ENCODE data around the gene EPHA6. TPM values are rescaled to one million over a fixed set of nuclear protein-coding genes. Genes with fewer than 3 reads are reported as not detected.

The EPHA6 gene
- total and polyA plus RNA-seq, 10 of the 15 experiments (the other 5 are each of a cell fraction or from before 2014, with no cell fraction given) = not detected

DNA sequence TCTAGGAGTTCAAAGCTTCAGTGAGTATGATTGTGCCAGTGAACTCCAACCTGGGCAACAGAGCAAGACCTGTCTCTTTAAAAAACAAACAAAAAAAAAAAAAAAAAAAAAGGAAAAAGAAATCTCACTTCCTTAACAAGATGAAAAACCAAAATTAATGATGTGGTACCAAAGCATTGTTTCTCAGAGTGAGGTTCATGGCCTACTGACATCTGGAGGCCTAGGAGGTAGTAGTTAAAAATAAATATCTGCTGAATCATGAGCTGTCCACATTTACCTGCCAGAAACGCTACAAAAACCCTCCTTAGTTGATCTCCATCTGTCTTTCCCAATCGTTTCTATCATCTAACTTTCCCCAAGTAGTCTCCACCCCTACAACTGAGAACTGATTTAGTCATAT is 51.2 kb downstream of the EPHA6 start:
- Histone ChIP-seq H3K9me3 (replicated peaks; ENCODE audit: control insufficient read depth, insufficient read depth, low read length) (no peaks in the 10 kb centered on the region), H3K27ac (ENCODE audit: control insufficient read depth, insufficient read depth) (no peak overlapping the region), H3K4me1 (ENCODE audit: control insufficient read depth, insufficient read depth, low read length) (no peaks in the 10 kb centered on the region), H3K4me2 (ENCODE audit: control insufficient read depth, insufficient read depth) (no peak overlapping the region), H4K20me1 (ENCODE audit: control insufficient read depth, insufficient read depth) (no peaks in the 10 kb centered on the region), H3K27me3 (replicated peaks in 1 of 2; ENCODE audit: control insufficient read depth in 2 of 2, insufficient read depth in 2 of 2, low read length in 1 of 2) (no peaks in the 10 kb centered on the region), H3K9ac (ENCODE audit: control insufficient read depth, insufficient read depth, low read length) (no peak overlapping the region), H3K79me2 (ENCODE audit: control insufficient read depth, insufficient read depth, low read length) (no peaks in the 10 kb centered on the region), H2AFZ (ENCODE audit: control insufficient read depth, low read depth, low read length) (no peak overlapping the region; the same call in 1 of the 2 replicates), H3K36me3 (ENCODE audit: control insufficient read depth in 2 of 2, insufficient read depth in 2 of 2, low read length in 1 of 2) (no peaks in the 10 kb centered on the region), H3K4me3 (no peak overlapping the region)
- CTCF ChIA-PET = interaction anchor here (0.6 kb wide), 1 partner anchor 19 kb away, joined by 3 read pairs; no protein-coding TSS in a partner anchor
- WGBS (ENCODE audit: insufficient coverage, insufficient replicate concordance, low lambda C conversion rate, missing lambda C conversion rate) = 0% methylated on average over 2 of the region's 2 CpGs
- peak; percentile 63 for ATAC-seq
- BruUV-seq (replicated peaks) = no TSS peak
- SMC1A ChIA-PET (ENCODE audit: uncharacterized antibody, unreplicated experiment) = no interaction called here
- no peak for DNase-seq (ENCODE audit: low read depth, low spot score)
- no peak for FAIRE-seq
- in situ Hi-C loops (cut with MboI) (loop anchor here (10.0 kb wide), 1 partner anchor 849 kb away; no protein-coding TSS in a partner anchor), intact Hi-C loops (cut with micrococcal nuclease; ENCODE audit: unreplicated experiment) (loop anchor here (2.0 to 10.0 kb wide), 2 partner anchors 269 to 853 kb away; no protein-coding TSS in a partner anchor)
- RAD21 ChIA-PET (ENCODE audit: unreplicated experiment) = no interaction called here
- POLR2A ChIA-PET = interaction anchor here (0.7 kb wide), 1 partner anchor 1205 kb away, joined by 3 read pairs; no protein-coding TSS in a partner anchor
- TF ChIP-seq STAT1 (conservative IDR thresholded peaks at IDR 0.05) (no peak), NFXL1 (IDR thresholded peaks at IDR 0.05; ENCODE audit: borderline replicate concordance) (no peak), IKZF2 (IDR thresholded peaks at IDR 0.05) (no peak), MEF2A (IDR thresholded peaks at IDR 0.05; ENCODE audit: insufficient read depth, low read depth, low read length) (no peak), CHD2 (IDR thresholded peaks at IDR 0.05; ENCODE audit: borderline replicate concordance, low read depth, low read length) (no peak), POU2F2 (IDR thresholded peaks at IDR 0.05; ENCODE audit: borderline replicate concordance, low read depth, low read length) (no peak), NR2C2 (IDR thresholded peaks at IDR 0.05; ENCODE audit: borderline replicate concordance, control insufficient read depth, insufficient read length, low read depth) (no peak), IKZF1 (conservative IDR thresholded peaks at IDR 0.05) (no peak), CREB1 (IDR thresholded peaks at IDR 0.05; ENCODE audit: low read depth) (no peak), ZNF384 (IDR thresholded peaks at IDR 0.05; ENCODE audit: borderline replicate concordance, low read depth, low read length) (no peak), MYC (IDR thresholded peaks at IDR 0.05; ENCODE audit: insufficient read depth, insufficient read length, insufficient replicate concordance, low read length, severe bottlenecking) (no peak), CEBPB (IDR thresholded peaks at IDR 0.05; ENCODE audit: borderline replicate concordance in 1 of 2, low read depth in 2 of 2, low read length in 2 of 2) (no peak), TAF1 (IDR thresholded peaks at IDR 0.05; ENCODE audit: borderline replicate concordance, low read depth, low read length) (no peak), EED (IDR thresholded peaks at IDR 0.05; ENCODE audit: low read depth) (no peak), YY1 (IDR thresholded peaks at IDR 0.05; ENCODE audit: low read depth, low read length) (no peak)
- TF ChIP-seq, protein P1, sequence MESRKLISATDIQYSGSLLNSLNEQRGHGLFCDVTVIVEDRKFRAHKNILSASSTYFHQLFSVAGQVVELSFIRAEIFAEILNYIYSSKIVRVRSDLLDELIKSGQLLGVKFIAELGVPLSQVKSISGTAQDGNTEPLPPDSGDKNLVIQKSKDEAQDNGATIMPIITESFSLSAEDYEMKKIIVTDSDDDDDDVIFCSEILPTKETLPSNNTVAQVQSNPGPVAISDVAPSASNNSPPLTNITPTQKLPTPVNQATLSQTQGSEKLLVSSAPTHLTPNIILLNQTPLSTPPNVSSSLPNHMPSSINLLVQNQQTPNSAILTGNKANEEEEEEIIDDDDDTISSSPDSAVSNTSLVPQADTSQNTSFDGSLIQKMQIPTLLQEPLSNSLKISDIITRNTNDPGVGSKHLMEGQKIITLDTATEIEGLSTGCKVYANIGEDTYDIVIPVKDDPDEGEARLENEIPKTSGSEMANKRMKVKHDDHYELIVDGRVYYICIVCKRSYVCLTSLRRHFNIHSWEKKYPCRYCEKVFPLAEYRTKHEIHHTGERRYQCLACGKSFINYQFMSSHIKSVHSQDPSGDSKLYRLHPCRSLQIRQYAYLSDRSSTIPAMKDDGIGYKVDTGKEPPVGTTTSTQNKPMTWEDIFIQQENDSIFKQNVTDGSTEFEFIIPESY (IDR thresholded peaks at IDR 0.05) = no peak
- TF ChIP-seq, protein P2, sequence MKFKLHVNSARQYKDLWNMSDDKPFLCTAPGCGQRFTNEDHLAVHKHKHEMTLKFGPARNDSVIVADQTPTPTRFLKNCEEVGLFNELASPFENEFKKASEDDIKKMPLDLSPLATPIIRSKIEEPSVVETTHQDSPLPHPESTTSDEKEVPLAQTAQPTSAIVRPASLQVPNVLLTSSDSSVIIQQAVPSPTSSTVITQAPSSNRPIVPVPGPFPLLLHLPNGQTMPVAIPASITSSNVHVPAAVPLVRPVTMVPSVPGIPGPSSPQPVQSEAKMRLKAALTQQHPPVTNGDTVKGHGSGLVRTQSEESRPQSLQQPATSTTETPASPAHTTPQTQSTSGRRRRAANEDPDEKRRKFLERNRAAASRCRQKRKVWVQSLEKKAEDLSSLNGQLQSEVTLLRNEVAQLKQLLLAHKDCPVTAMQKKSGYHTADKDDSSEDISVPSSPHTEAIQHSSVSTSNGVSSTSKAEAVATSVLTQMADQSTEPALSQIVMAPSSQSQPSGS (IDR thresholded peaks at IDR 0.05; ENCODE audit: low read length) = no peak
- TF ChIP-seq, protein P3, sequence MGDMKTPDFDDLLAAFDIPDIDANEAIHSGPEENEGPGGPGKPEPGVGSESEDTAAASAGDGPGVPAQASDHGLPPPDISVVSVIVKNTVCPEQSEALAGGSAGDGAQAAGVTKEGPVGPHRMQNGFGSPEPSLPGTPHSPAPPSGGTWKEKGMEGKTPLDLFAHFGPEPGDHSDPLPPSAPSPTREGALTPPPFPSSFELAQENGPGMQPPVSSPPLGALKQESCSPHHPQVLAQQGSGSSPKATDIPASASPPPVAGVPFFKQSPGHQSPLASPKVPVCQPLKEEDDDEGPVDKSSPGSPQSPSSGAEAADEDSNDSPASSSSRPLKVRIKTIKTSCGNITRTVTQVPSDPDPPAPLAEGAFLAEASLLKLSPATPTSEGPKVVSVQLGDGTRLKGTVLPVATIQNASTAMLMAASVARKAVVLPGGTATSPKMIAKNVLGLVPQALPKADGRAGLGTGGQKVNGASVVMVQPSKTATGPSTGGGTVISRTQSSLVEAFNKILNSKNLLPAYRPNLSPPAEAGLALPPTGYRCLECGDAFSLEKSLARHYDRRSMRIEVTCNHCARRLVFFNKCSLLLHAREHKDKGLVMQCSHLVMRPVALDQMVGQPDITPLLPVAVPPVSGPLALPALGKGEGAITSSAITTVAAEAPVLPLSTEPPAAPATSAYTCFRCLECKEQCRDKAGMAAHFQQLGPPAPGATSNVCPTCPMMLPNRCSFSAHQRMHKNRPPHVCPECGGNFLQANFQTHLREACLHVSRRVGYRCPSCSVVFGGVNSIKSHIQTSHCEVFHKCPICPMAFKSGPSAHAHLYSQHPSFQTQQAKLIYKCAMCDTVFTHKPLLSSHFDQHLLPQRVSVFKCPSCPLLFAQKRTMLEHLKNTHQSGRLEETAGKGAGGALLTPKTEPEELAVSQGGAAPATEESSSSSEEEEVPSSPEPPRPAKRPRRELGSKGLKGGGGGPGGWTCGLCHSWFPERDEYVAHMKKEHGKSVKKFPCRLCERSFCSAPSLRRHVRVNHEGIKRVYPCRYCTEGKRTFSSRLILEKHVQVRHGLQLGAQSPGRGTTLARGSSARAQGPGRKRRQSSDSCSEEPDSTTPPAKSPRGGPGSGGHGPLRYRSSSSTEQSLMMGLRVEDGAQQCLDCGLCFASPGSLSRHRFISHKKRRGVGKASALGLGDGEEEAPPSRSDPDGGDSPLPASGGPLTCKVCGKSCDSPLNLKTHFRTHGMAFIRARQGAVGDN (IDR thresholded peaks at IDR 0.05) = no peak

All from GM12878 (cell line).